ENCODE data around the gene TBC1D22B. TPM values are rescaled to one million over a fixed set of nuclear protein-coding genes. Genes with fewer than 3 reads are reported as not detected.

TBC1D22B gene
- total RNA-seq, 1 donor from 2014 or later, result 4.7 TPM

- FAIRE-seq (no peak), DNase-seq (ENCODE audit: low read depth) (no peak)
- Histone ChIP-seq H3K36me3 (ENCODE audit: control insufficient read depth, insufficient read depth, low read length) (peaks cover 12% of the 10 kb centered on the region), H3K27me3 (ENCODE audit: control insufficient read depth, insufficient read depth, low read length) (no peaks in the 10 kb centered on the region), H3K4me3 (ENCODE audit: low read depth, low read length) (no peak overlapping the region)
- no peak for TF ChIP-seq CTCF (IDR thresholded peaks at IDR 0.05; ENCODE audit: insufficient read depth, low read length, severe bottlenecking)
Observed at GRCh38 chr6:37311741-37312473, 54.3 kb downstream of the TBC1D22B start.

GRCh38 chr6:37313723-37314486, 56.3 kb downstream of the TBC1D22B start:
- FAIRE-seq (no peak), DNase-seq (ENCODE audit: low read depth) (no peak)
- no peak overlapping the region for H3K4me3 ChIP-seq (ENCODE audit: low read depth, low read length)
- no peak for TF ChIP-seq CTCF (IDR thresholded peaks at IDR 0.05; ENCODE audit: insufficient read depth, low read length, severe bottlenecking)
- H3K36me3 ChIP-seq (ENCODE audit: control insufficient read depth, insufficient read depth, low read length), result peaks cover 18% of the 10 kb centered on the region
- H3K27me3 ChIP-seq (ENCODE audit: control insufficient read depth, insufficient read depth, low read length), result no peaks in the 10 kb centered on the region

- Histone ChIP-seq H3K27me3 (ENCODE audit: control insufficient read depth, insufficient read depth, low read length) (no peaks in the 10 kb centered on the region), H3K36me3 (ENCODE audit: control insufficient read depth, insufficient read depth, low read length) (peaks cover 20% of the 10 kb centered on the region), H3K4me3 (ENCODE audit: low read depth, low read length) (no peak overlapping the region)
- FAIRE-seq (no peak), DNase-seq (ENCODE audit: low read depth) (peak; percentile 75)
- peak; percentile 77 for TF ChIP-seq CTCF (IDR thresholded peaks at IDR 0.05; ENCODE audit: insufficient read depth, low read length, severe bottlenecking)
Observed at GRCh38 chr6:37314487-37315156, 57.0 kb downstream of the TBC1D22B start.

GRCh38 chr6:37315157-37315515, 57.6 kb downstream of the TBC1D22B start:
- Histone ChIP-seq H3K27me3 (ENCODE audit: control insufficient read depth, insufficient read depth, low read length) (no peaks in the 10 kb centered on the region), H3K4me3 (ENCODE audit: low read depth, low read length) (no peak overlapping the region), H3K36me3 (ENCODE audit: control insufficient read depth, insufficient read depth, low read length) (peaks cover 20% of the 10 kb centered on the region)
- FAIRE-seq (no peak), DNase-seq (ENCODE audit: low read depth) (no peak)
- no peak for TF ChIP-seq CTCF (IDR thresholded peaks at IDR 0.05; ENCODE audit: insufficient read depth, low read length, severe bottlenecking)

GRCh38 chr6:37316071-37316470, 58.5 kb downstream of the TBC1D22B start:
- Histone ChIP-seq H3K4me3 (ENCODE audit: low read depth, low read length) (no peak overlapping the region), H3K36me3 (ENCODE audit: control insufficient read depth, insufficient read depth, low read length) (peaks cover 21% of the 10 kb centered on the region), H3K27me3 (ENCODE audit: control insufficient read depth, insufficient read depth, low read length) (no peaks in the 10 kb centered on the region)
- no peak for TF ChIP-seq CTCF (IDR thresholded peaks at IDR 0.05; ENCODE audit: insufficient read depth, low read length, severe bottlenecking)
- DNase-seq (ENCODE audit: low read depth) (no peak), FAIRE-seq (no peak)

All from bronchial epithelial cell (primary cell).